Spleen (tissue), 11 donors: ENCODE results near the gene GALNT11. TPM values are rescaled to one million over a fixed set of nuclear protein-coding genes. Genes with fewer than 3 reads are reported as not detected.

Experiments used
- DNase-seq: peaks from one replicate; pipeline ENCODE4 v3.0.0-alpha.2; 2020
- H3K27ac ChIP-seq, 8 donors: fragments of 200-600 bp; sonication (generic) in 7 of 8; 1 replicate in 4 of 8; 2 replicates in 4 of 8; pipeline versions ENCODE4 v1.5.0 to v1.8.0; 2016 to 2021; ENCODE audit warnings: inconsistent platforms in 4 of 8, mild to moderate bottlenecking in 4 of 8, moderate library complexity in 1 of 8
- H3K27me3 ChIP-seq, 7 donors: fragments of 200-600 bp; sonication (generic) in 6 of 7; replicated peaks in 1 of 7; 1 replicate in 4 of 7; 2 replicates in 3 of 7; pipeline versions ENCODE4 v1.5.0 to v1.8.0; 2016 to 2021; ENCODE audit warnings: inconsistent platforms in 3 of 7, mild to moderate bottlenecking in 1 of 7
- H3K36me3 ChIP-seq, 6 donors: fragments of 200-600 bp; sonication (generic) in 5 of 6; 1 replicate in 4 of 6; 2 replicates in 2 of 6; pipeline versions ENCODE4 v1.5.0 to v1.8.0; 2016 to 2021; ENCODE audit warnings: inconsistent platforms in 2 of 6
- H3K4me1 ChIP-seq, 6 donors: fragments of 200-600 bp; sonication (generic) in 5 of 6; 1 replicate in 3 of 6; 2 replicates in 3 of 6; pipeline versions ENCODE4 v1.5.0 to v1.8.0; 2016 to 2021; ENCODE audit warnings: inconsistent platforms in 3 of 6
- H3K4me3 ChIP-seq, 8 donors: fragments of 200-600 bp; sonication (generic) in 7 of 8; 1 replicate in 4 of 8; 2 replicates in 4 of 8; pipeline versions ENCODE4 v1.5.0 to v1.8.0; 2016 to 2021; ENCODE audit warnings: inconsistent platforms in 4 of 8, mild to moderate bottlenecking in 4 of 8, moderate library complexity in 2 of 8
- H3K9me3 ChIP-seq, 8 donors: fragments of 200-600 bp; sonication (generic) in 7 of 8; 1 replicate in 4 of 8; 2 replicates in 4 of 8; pipeline versions ENCODE4 v1.5.0 to v1.8.0; 2016 to 2021; ENCODE audit warnings: inconsistent platforms in 4 of 8
- CTCF ChIP-seq, 11 experiments: fragments of 200-600 bp in 7 of 11; fragments of 450-650 bp in 4 of 11; sonication (generic) in 4 of 11; IDR thresholded peaks in 8 of 11; conservative IDR thresholded peaks in 3 of 11; 1 replicate in 7 of 11; 2 replicates in 4 of 11; pipeline versions ENCODE4 v1.4.0 to v1.8.0; 2016 to 2021; ENCODE audit warnings: antibody characterized with exemption in 11 of 11, inconsistent platforms in 4 of 11, mild to moderate bottlenecking in 1 of 11
- POLR2A ChIP-seq, 3 donors: fragments of 450-650 bp; IDR thresholded peaks; one replicate each; pipeline ENCODE4 v1.5.1; 2017; ENCODE audit warnings: antibody characterized with exemption in 3 of 3, mild to moderate bottlenecking in 1 of 3
- POLR2AphosphoS5 ChIP-seq, 3 donors: sonication (generic); formaldehyde crosslinking; IDR thresholded peaks; one replicate each; pipeline ENCODE4 v1.5.1; 2017; ENCODE audit warnings: antibody characterized with exemption in 3 of 3
- WGBS, 5 donors: extraction: QIAGEN DNeasy Blood & Tissue Kit in 3 of 5; methylation state at CpG; one replicate each; pipeline versions ENCODE4 v1.1.5 to v1.1.7; 2013 to 2018; 5-methylcytosine and 5-hydroxymethylcytosine counted together
- intact Hi-C: fragments of 100-400 bp; cut with DNase I; formaldehyde crosslinking; loops from one replicate; pipeline ENCODE4 v1.15.0; 2023; ENCODE audit warnings: low total_unique reads
- polyA plus RNA-seq, 3 donors: library from polyadenylated mRNA; stranded (reverse); fragments of 200-250 nt; gene quantifications; one replicate each; pipeline ENCODE4 v1.2.1, GENCODE V29; 2013
- total RNA-seq, 7 donors: library from RNA; depleted of rRNA in 3 of 7; stranded (reverse); fragments of >200 nt in 3 of 7; fragmentation: NEBNext Ultra II Directional in 4 of 7; extraction: Animal tissue kit (Norgen Biotek cat#: 25700) in 4 of 7; gene quantifications; one replicate each; pipeline versions ENCODE4 v1.1.0 to v1.2.1, GENCODE V29; 2016 to 2021
- donor health status: healthy with polysubstance abuse.
- donor health status: DM: no; HTN: no; CAD: no; lungs with moderate emphysema.
- donor health status: DM: no; HTN: no; CAD: no.
- donor health status: Bipolar disorder and iron deficiency.
- donor health status: healthy.
- donor health status: DM: no; HTN: no; CAD: no.
- donor health status: DM: yes; HTN: yes; CAD: no.

GALNT11 gene
- total and polyA plus RNA-seq, 10 donors, result 9.7 to 46.0 (median 29.0) TPM

- 92 to 99% (median 96%) methylated on average over 4 of the region's 4 CpGs for WGBS, 5 donors
- H3K27ac ChIP-seq, result no peak overlapping the region
- DNase-seq, result no peak
- no peak overlapping the region for H3K4me3 ChIP-seq
- no peaks in the 10 kb centered on the region for H3K4me1 ChIP-seq
- intact Hi-C loops, result no loop called here
- TF ChIP-seq CTCF (IDR thresholded peaks at IDR 0.05 in 8 of 11, conservative IDR thresholded peaks at IDR 0.05 in 3 of 11) (no peak), POLR2AphosphoS5 (IDR thresholded peaks at IDR 0.05) (no peak), POLR2A (IDR thresholded peaks at IDR 0.05) (no peak)
- no peaks in the 10 kb centered on the region for H3K27me3 ChIP-seq
- peaks cover 0 to 27% (median under 1%) of the 10 kb centered on the region in 6 donors for H3K36me3 ChIP-seq
- H3K9me3 ChIP-seq, result no peaks in the 10 kb centered on the region
These were observed 71.9 kb downstream of the GALNT11 start for GRCh38 chr7:152097330-152097729.

GRCh38 chr7:152103066-152103465, 77.6 kb downstream of the GALNT11 start:
- TF ChIP-seq CTCF (IDR thresholded peaks at IDR 0.05 in 8 of 11, conservative IDR thresholded peaks at IDR 0.05 in 3 of 11) (no peak), POLR2AphosphoS5 (IDR thresholded peaks at IDR 0.05) (no peak), POLR2A (IDR thresholded peaks at IDR 0.05) (no peak)
- no peak for DNase-seq
- Histone ChIP-seq H3K27me3 (no peaks in the 10 kb centered on the region), H3K27ac (no peak overlapping the region), H3K9me3 (no peaks in the 10 kb centered on the region), H3K4me1 (no peaks in the 10 kb centered on the region), H3K36me3 (peaks cover 0 to 72% (median 27%) of the 10 kb centered on the region in 6 donors), H3K4me3 (no peak overlapping the region)
- intact Hi-C loops, result no loop called here
- WGBS, 5 donors, result 87 to 91% (median 90%) methylated on average over 7 of the region's 7 CpGs

- intact Hi-C loops, result no loop called here
- no peak for DNase-seq
- TF ChIP-seq POLR2A (IDR thresholded peaks at IDR 0.05) (no peak), CTCF (IDR thresholded peaks at IDR 0.05 in 8 of 11, conservative IDR thresholded peaks at IDR 0.05 in 3 of 11) (no peak), POLR2AphosphoS5 (IDR thresholded peaks at IDR 0.05) (no peak)
- Histone ChIP-seq H3K9me3 (no peaks in the 10 kb centered on the region), H3K4me1 (no peaks in the 10 kb centered on the region), H3K27me3 (no peaks in the 10 kb centered on the region), H3K36me3 (peaks cover 0 to 78% (median 32%) of the 10 kb centered on the region in 6 donors), H3K27ac (no peak overlapping the region), H3K4me3 (no peak overlapping the region)
- 81 to 89% (median 87%) methylated on average over 5 of the region's 5 CpGs for WGBS, 5 donors
These were observed 78.2 kb downstream of the GALNT11 start for GRCh38 chr7:152103691-152104090.

GRCh38 chr7:152105205-152105604, 79.7 kb downstream of the GALNT11 start:
- no peak for TF ChIP-seq CTCF (IDR thresholded peaks at IDR 0.05 in 8 of 11, conservative IDR thresholded peaks at IDR 0.05 in 3 of 11)
- no peak for TF ChIP-seq POLR2AphosphoS5 (IDR thresholded peaks at IDR 0.05)
- TF ChIP-seq POLR2A (IDR thresholded peaks at IDR 0.05), result no peak
- Histone ChIP-seq H3K36me3 (peaks cover 0 to 92% (median 32%) of the 10 kb centered on the region in 6 donors), H3K27ac (no peak overlapping the region), H3K27me3 (no peaks in the 10 kb centered on the region), H3K4me3 (no peak overlapping the region), H3K9me3 (no peaks in the 10 kb centered on the region), H3K4me1 (no peaks in the 10 kb centered on the region)
- DNase-seq, result no peak
- intact Hi-C loops, result no loop called here
- WGBS, 5 donors, result 92 to 98% (median 96%) methylated on average over 11 of the region's 11 CpGs
